Uterus (tissue), 4 donors: ENCODE data around the gene HDDC2. TPM values are rescaled to one million over a fixed set of nuclear protein-coding genes. Genes with fewer than 3 reads are reported as not detected.

Source experiments
- DNase-seq, 2 donors: peaks; one replicate each; pipeline ENCODE4 v3.0.0-alpha.2; 2019 to 2020
- H3K27ac ChIP-seq, 2 donors: fragments of 200-600 bp; sonication (generic); 1 replicate in 1 of 2; 2 replicates in 1 of 2; pipeline ENCODE4 v1.5.1; 2016 to 2018
- H3K27me3 ChIP-seq, 2 donors: fragments of 200-600 bp; sonication (generic); one replicate each; pipeline ENCODE4 v1.5.1; 2018 to 2019; ENCODE audit warnings: control low read depth in 1 of 2
- H3K36me3 ChIP-seq, 2 donors: fragments of 200-600 bp; sonication (generic); one replicate each; pipeline ENCODE4 v1.5.1; 2019; ENCODE audit warnings: control low read depth in 1 of 2
- H3K4me1 ChIP-seq, 2 donors: fragments of 200-600 bp; sonication (generic); one replicate each; pipeline ENCODE4 v1.5.1; 2018 to 2019; ENCODE audit warnings: control low read depth in 1 of 2
- H3K4me3 ChIP-seq, 2 donors: fragments of 200-600 bp; sonication (generic); 1 replicate in 1 of 2; 2 replicates in 1 of 2; pipeline ENCODE4 v1.5.1; 2018 to 2019; ENCODE audit warnings: mild to moderate bottlenecking in 1 of 2
- H3K9me3 ChIP-seq, 2 donors: fragments of 200-600 bp; sonication (generic); one replicate each; pipeline ENCODE4 v1.5.1; 2019; ENCODE audit warnings: control low read depth in 1 of 2
- POLR2A ChIP-seq, 2 donors: fragments of 450-650 bp; IDR thresholded peaks; one replicate each; pipeline ENCODE4 v1.6.1; 2016; ENCODE audit warnings: antibody characterized with exemption in 2 of 2, mild to moderate bottlenecking in 1 of 2, moderate library complexity in 1 of 2
- intact Hi-C: fragments of 100-400 bp; cut with DNase I; formaldehyde crosslinking; loops from one replicate; pipeline ENCODE4 v1.15.1; 2023; ENCODE audit warnings: low total_unique reads
- total RNA-seq, 4 donors: library from RNA; depleted of rRNA in 3 of 4; stranded (reverse); fragments of >200 nt in 3 of 4; gene quantifications; one replicate each; pipeline versions ENCODE4 v1.1.0 to v1.2.4, GENCODE V29; 2014 to 2023
- TF ChIP-seq, protein P1 (sequence below), 4 experiments: fragments of 200-600 bp in 2 of 4; fragments of 450-650 bp in 2 of 4; sonication (generic) in 2 of 4; IDR thresholded peaks; one replicate each; pipeline ENCODE4 v1.5.1; 2016 to 2019; ENCODE audit warnings: antibody characterized with exemption in 4 of 4, mild to moderate bottlenecking in 2 of 4, moderate library complexity in 1 of 4
- donor health status: DM: yes; HTN: yes; CAD: no.

HDDC2 gene
- total RNA-seq, 4 donors from 2014 or later: 11.3 to 45.2 (median 36.0) TPM

DNA sequence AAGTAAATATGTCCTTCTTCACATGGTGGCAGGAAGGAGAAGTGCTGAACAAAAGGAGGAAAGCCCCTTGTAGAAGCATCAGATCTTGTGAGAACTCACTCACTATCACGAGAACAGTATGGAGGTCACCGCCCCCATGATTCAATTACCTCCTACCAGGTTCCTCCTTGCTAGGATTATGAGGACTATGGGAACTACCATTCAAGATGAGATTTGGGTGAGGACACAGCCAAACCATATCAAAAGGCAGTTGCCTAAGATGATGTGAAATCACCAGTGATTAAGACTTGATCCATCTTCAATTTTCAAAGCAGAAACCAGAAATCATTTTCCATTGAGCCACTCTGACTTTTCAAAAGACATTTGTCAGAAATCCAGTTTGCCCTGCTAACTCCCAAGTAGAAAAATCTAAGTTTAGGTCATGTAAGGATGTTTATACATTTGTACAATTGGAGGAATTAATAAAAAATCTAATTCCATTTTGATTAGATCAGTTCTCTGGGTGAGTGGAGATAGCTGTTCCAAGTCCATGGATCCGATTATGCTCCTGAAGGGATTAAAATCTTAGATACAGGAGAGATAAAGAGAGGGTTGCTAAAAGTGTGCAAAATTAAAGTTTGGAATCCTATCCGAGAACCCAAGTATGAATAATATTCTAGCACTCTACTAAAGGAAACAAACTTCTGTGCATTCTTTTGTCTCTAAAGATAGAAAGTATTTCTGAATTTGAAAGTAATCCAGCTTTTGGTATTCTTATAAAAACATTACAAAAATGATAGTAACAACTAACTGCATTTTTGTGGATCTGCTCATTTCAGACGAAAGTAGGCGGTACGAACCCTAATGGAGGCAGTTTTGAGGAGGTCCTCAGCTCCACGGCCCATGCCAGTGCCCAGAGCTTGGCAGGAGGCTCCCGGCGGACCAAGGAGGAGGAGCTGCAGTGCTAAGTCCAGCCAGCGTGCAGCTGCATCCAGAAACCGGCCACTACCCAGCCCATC is 39.5 kb downstream of the HDDC2 start:
- intact Hi-C loops: no loop called here
- no peak for TF ChIP-seq POLR2A (IDR thresholded peaks at IDR 0.05)
- TF ChIP-seq, protein P1, sequence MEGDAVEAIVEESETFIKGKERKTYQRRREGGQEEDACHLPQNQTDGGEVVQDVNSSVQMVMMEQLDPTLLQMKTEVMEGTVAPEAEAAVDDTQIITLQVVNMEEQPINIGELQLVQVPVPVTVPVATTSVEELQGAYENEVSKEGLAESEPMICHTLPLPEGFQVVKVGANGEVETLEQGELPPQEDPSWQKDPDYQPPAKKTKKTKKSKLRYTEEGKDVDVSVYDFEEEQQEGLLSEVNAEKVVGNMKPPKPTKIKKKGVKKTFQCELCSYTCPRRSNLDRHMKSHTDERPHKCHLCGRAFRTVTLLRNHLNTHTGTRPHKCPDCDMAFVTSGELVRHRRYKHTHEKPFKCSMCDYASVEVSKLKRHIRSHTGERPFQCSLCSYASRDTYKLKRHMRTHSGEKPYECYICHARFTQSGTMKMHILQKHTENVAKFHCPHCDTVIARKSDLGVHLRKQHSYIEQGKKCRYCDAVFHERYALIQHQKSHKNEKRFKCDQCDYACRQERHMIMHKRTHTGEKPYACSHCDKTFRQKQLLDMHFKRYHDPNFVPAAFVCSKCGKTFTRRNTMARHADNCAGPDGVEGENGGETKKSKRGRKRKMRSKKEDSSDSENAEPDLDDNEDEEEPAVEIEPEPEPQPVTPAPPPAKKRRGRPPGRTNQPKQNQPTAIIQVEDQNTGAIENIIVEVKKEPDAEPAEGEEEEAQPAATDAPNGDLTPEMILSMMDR (IDR thresholded peaks at IDR 0.05): no peak
- Histone ChIP-seq H3K4me1 (no peaks in the 10 kb centered on the region), H3K27ac (no peak overlapping the region), H3K27me3 (no peaks in the 10 kb centered on the region), H3K36me3 (no peaks in the 10 kb centered on the region), H3K4me3 (no peak overlapping the region), H3K9me3 (no peaks in the 10 kb centered on the region)
- no peak for DNase-seq

DNA sequence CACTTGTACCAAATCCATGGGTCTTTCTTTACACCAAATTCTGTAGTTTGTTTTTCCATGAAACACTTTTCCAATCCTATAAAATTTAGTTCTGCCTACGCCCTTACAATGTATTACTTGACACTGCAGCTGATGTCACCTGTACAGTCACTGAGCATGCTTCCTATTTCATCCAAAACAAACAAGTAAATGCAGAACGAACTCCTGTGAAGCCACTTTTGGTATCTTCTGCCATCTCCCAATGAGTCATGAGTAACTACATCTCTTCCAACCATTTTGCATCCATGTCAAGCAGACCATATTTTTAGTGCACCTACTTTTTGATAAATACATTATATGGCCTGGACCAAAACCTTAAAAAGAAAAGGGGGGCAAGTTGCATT is 42.4 kb downstream of the HDDC2 start:
- Histone ChIP-seq H3K27me3 (no peaks in the 10 kb centered on the region), H3K36me3 (no peaks in the 10 kb centered on the region), H3K9me3 (no peaks in the 10 kb centered on the region), H3K4me1 (no peaks in the 10 kb centered on the region), H3K4me3 (no peak overlapping the region), H3K27ac (no peak overlapping the region)
- intact Hi-C loops: no loop called here
- DNase-seq: no peak
- TF ChIP-seq, protein P1 (IDR thresholded peaks at IDR 0.05): no peak
- TF ChIP-seq POLR2A (IDR thresholded peaks at IDR 0.05): no peak

DNA sequence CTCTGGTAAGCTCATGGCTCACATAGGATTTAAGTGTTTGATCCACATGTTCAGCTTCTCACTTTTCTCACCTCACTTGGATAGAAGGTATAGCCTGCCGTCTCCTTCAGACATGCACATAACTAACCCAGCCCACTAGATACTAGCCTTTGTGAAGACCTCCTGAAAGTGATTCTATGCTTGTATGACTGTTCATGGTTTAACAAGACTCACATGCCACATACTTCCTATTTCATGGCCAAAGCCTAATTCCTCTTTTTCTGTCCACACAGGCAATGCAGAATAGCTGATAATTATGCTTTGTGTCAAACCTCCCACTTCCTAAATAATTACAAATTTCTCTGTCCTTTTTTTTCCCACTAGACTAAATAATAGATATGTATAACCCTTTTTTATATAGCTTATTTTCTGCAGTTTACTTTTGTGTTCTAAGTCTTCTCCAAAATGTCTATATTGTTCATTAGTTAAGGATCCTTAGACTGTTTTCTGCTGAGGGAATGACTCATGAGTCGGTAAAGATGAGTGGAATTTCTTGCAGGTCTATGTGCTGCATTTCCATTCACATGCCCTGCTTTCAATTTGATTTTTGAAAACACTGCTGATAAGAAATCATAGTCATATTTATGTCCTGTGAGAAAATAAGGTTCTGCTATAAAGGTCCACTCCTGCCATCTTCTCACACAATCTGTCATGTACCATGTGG is 43.0 kb downstream of the HDDC2 start:
- no peak for TF ChIP-seq POLR2A (IDR thresholded peaks at IDR 0.05)
- TF ChIP-seq, protein P1 (IDR thresholded peaks at IDR 0.05): no peak
- Histone ChIP-seq H3K27me3 (no peaks in the 10 kb centered on the region), H3K4me1 (no peaks in the 10 kb centered on the region), H3K27ac (no peak overlapping the region), H3K4me3 (no peak overlapping the region), H3K9me3 (no peaks in the 10 kb centered on the region), H3K36me3 (no peaks in the 10 kb centered on the region)
- intact Hi-C loops: no loop called here
- DNase-seq: no peak

DNA sequence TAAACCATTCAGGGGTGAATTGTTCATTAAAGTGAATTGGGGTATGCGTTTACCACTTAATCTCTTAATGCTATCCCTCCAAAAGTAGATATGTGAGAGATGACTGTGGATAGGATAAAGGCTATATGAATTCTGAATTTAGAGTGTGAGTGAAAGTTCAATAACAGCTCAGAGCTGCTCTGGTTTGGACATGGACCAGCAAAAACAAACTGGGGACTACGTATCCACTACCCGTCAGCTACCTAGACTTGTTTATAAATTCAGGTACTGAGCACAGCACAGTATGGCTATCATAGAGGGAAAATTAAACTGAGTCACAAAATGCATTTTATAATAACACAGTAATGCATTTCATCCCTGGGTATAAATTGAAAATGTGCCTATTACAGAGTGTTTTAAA is 44.4 kb downstream of the HDDC2 start:
- no peak for TF ChIP-seq POLR2A (IDR thresholded peaks at IDR 0.05)
- TF ChIP-seq, protein P1 (IDR thresholded peaks at IDR 0.05): no peak
- Histone ChIP-seq H3K27me3 (no peaks in the 10 kb centered on the region), H3K27ac (no peak overlapping the region), H3K4me3 (no peak overlapping the region), H3K36me3 (no peaks in the 10 kb centered on the region), H3K9me3 (no peaks in the 10 kb centered on the region), H3K4me1 (no peaks in the 10 kb centered on the region)
- intact Hi-C loops: no loop called here
- no peak for DNase-seq

DNA sequence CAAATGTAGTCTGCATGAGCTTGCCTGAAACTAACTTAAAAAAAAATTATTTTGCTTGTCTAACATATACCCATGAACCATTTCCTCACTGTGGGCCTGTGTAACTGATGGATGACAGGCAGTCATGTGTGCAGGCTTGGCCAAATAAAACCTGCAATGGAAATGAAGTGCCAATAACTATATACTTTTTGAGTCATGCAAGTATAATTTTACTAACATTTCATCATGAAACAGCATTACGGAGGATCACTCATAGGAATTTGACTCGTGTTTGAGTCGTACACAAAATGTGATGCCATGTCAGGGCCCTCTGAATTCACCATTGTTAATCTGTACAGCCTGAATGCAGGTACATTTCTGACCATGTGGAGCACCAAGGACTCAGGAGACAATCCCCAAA is 46.6 kb downstream of the HDDC2 start:
- TF ChIP-seq, protein P1 (IDR thresholded peaks at IDR 0.05): no peak
- TF ChIP-seq POLR2A (IDR thresholded peaks at IDR 0.05): no peak
- Histone ChIP-seq H3K4me1 (no peaks in the 10 kb centered on the region), H3K9me3 (no peaks in the 10 kb centered on the region), H3K27me3 (no peaks in the 10 kb centered on the region), H3K27ac (no peak overlapping the region), H3K4me3 (no peak overlapping the region), H3K36me3 (no peaks in the 10 kb centered on the region)
- intact Hi-C loops: no loop called here
- DNase-seq: no peak
